ENCODE results near the gene KLK6. TPM values are rescaled to one million over a fixed set of nuclear protein-coding genes. Genes with fewer than 3 reads are reported as not detected.

The KLK6 gene
- total RNA-seq, 4 donors from 2014 or later, result 2.1 to 5.9 (median 2.5) TPM; not detected in 1

- Histone ChIP-seq H3K27ac (no peak overlapping the region), H3K4me3 (no peak overlapping the region), H3K4me1 (no peaks in the 10 kb centered on the region), H3K27me3 (peaks cover 0 to 6% of the 10 kb centered on the region in 2 donors), H3K9me3 (peaks cover 0 to 3% (median 0%) of the 10 kb centered on the region in 4 donors), H3K36me3 (no peaks in the 10 kb centered on the region)
- no peak for DNase-seq (ENCODE audit: low spot score in 2 of 2)
- no peak for TF ChIP-seq POLR2A (IDR thresholded peaks at IDR 0.05)
- no peak for TF ChIP-seq CTCF (IDR thresholded peaks at IDR 0.05)
- TF ChIP-seq EP300 (IDR thresholded peaks at IDR 0.05), result no peak
Observed at GRCh38 chr19:50931023-50931422, 38.4 kb downstream of the KLK6 start.

- no peaks in the 10 kb centered on the region for H3K4me1 ChIP-seq
- H3K36me3 ChIP-seq, result no peaks in the 10 kb centered on the region
- WGBS, 2 donors, result 73 to 75% methylated on average over 5 of the region's 5 CpGs
- TF ChIP-seq EP300 (IDR thresholded peaks at IDR 0.05) (no peak), POLR2A (IDR thresholded peaks at IDR 0.05) (no peak), CTCF (IDR thresholded peaks at IDR 0.05) (no peak)
- no peak overlapping the region for H3K27ac ChIP-seq
- H3K4me3 ChIP-seq, result no peak overlapping the region
- peaks cover 0 to 3% (median 0%) of the 10 kb centered on the region in 4 donors for H3K9me3 ChIP-seq
- peaks cover 0 to 6% of the 10 kb centered on the region in 2 donors for H3K27me3 ChIP-seq
- DNase-seq (ENCODE audit: low spot score in 2 of 2), result no peak
Observed at GRCh38 chr19:50928831-50929230, 40.6 kb downstream of the KLK6 start.

GRCh38 chr19:50926144-50926543, 43.2 kb downstream of the KLK6 start:
- WGBS, 2 donors, result 75 to 79% methylated on average over 11 of the region's 11 CpGs
- H3K4me1 ChIP-seq, result peaks cover 0 to 14% (median 3%) of the 10 kb centered on the region in 4 donors
- H3K36me3 ChIP-seq, result no peaks in the 10 kb centered on the region
- H3K27ac ChIP-seq, result no peak overlapping the region
- H3K9me3 ChIP-seq, result peaks cover 0 to 3% (median 0%) of the 10 kb centered on the region in 4 donors
- H3K27me3 ChIP-seq, result peaks cover 0 to 6% of the 10 kb centered on the region in 2 donors
- TF ChIP-seq CTCF (IDR thresholded peaks at IDR 0.05) (no peak), POLR2A (IDR thresholded peaks at IDR 0.05) (no peak), EP300 (IDR thresholded peaks at IDR 0.05) (no peak)
- DNase-seq (ENCODE audit: low spot score in 2 of 2), result no peak
- H3K4me3 ChIP-seq, result no peak overlapping the region

GRCh38 chr19:50925734-50926133, 43.7 kb downstream of the KLK6 start:
- peaks cover 0 to 6% of the 10 kb centered on the region in 2 donors for H3K27me3 ChIP-seq
- H3K4me1 ChIP-seq, result peaks cover 0 to 15% (median 3%) of the 10 kb centered on the region in 4 donors
- H3K9me3 ChIP-seq, result peaks cover 0 to 3% (median 0%) of the 10 kb centered on the region in 4 donors
- no peak for DNase-seq (ENCODE audit: low spot score in 2 of 2)
- no peak overlapping the region for H3K4me3 ChIP-seq
- no peaks in the 10 kb centered on the region for H3K36me3 ChIP-seq
- 87% methylated on average over 2 of the region's 2 CpGs for WGBS, 2 donors
- H3K27ac ChIP-seq, result no peak overlapping the region
- TF ChIP-seq EP300 (IDR thresholded peaks at IDR 0.05) (no peak), POLR2A (IDR thresholded peaks at IDR 0.05) (no peak), CTCF (IDR thresholded peaks at IDR 0.05) (no peak)

GRCh38 chr19:50924586-50924985, 44.8 kb downstream of the KLK6 start:
- Histone ChIP-seq H3K4me1 (peaks cover 0 to 15% (median 3%) of the 10 kb centered on the region in 4 donors), H3K27me3 (peaks cover 0 to 4% of the 10 kb centered on the region in 2 donors), H3K9me3 (peaks cover 0 to under 1% (median 0%) of the 10 kb centered on the region in 4 donors), H3K36me3 (no peaks in the 10 kb centered on the region), H3K27ac (no peak overlapping the region), H3K4me3 (no peak overlapping the region)
- TF ChIP-seq CTCF (IDR thresholded peaks at IDR 0.05) (no peak), EP300 (IDR thresholded peaks at IDR 0.05) (no peak), POLR2A (IDR thresholded peaks at IDR 0.05) (no peak)
- 56 to 58% methylated on average over 6 of the region's 6 CpGs for WGBS, 2 donors
- no peak for DNase-seq (ENCODE audit: low spot score in 2 of 2)

Data from tibial nerve (tissue), 4 donors.